Kidney glomerular epithelial cell (primary cell): Measurements from ENCODE around the gene FSTL3.
"Not testable (repeated sequence)": the region's sequence is repeated elsewhere in the genome, so short reads cannot be mapped to it uniquely, and the experiment has no call there.

ENCODE experiments used
- DNase-seq: peaks from one replicate; lab custom pipeline; 2025; lab: John Stamatoyannopoulos, UW

Gene FSTL3

DNA sequence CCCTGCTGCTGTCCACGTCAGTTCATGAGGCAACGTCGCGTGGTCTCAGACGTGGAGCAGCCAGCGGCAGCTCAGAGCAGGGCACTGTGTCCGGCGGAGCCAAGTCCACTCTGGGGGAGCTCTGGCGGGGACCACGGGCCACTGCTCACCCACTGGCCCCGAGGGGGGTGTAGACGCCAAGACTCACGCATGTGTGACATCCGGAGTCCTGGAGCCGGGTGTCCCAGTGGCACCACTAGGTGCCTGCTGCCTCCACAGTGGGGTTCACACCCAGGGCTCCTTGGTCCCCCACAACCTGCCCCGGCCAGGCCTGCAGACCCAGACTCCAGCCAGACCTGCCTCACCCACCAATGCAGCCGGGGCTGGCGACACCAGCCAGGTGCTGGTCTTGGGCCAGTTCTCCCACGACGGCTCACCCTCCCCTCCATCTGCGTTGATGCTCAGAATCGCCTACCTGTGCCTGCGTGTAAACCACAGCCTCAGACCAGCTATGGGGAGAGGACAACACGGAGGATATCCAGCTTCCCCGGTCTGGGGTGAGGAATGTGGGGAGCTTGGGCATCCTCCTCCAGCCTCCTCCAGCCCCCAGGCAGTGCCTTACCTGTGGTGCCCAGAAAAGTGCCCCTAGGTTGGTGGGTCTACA, 6.6 kb downstream of the FSTL3 start:
- no peak for DNase-seq

DNA sequence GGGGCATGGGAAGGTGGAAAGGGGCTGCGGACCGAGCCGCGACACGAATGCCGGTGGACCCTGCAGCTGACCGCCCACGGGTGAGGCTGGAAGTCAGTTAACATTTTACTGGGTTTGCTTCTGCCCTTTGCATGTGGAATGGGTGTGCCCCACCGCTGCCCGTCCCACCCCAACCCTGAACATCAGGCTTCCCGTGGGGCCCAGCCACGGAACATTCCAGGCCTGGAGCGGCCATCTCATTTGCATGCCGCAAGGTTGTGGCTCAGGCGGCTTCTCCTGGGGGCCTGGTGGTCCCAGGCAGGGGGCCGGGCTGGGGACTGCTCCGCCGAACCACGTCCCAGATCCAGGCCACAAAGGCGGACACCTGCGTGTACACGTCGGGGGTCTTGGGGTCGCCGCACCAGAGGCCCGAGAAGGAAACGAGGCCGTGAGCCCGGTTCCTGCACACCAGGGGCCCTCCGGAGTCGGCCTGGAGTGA, 9.3 kb downstream of the FSTL3 start:
- DNase-seq: no peak

DNA sequence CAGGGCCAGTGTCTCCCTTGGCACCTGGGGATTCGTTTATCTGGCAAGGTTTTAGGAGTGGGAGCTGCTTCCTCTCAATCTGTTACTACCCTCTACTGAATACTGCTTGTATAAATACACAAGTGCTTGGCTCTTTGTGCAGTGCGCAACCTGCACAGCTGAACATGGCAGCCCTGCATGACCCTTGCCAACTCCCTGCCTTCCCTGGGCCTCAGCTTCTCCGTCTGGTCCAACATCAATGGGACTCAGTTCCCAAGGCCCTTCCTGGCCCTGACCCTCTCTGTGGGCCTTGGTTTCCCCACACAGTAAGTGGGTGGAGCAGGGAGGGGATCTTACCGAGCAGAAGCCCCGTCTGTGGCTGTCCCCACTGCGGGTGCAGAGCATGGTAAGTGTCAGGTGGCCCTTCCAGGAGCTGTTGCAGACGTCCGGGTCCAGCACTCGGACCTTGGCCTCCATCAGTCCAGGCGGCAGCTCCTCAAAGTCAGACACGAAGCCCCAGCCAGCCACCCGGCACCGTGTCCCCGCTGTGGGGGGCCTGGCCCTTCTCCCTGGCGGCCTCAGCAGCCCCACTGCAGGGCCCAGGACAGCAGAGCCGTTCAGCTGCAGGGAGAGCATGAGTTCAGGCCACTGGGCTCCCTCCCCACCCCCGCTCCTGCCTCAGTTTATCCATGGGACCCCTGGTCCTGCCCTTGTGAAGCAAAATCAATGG, 10.6 kb downstream of the FSTL3 start:
- DNase-seq: no peak

DNA sequence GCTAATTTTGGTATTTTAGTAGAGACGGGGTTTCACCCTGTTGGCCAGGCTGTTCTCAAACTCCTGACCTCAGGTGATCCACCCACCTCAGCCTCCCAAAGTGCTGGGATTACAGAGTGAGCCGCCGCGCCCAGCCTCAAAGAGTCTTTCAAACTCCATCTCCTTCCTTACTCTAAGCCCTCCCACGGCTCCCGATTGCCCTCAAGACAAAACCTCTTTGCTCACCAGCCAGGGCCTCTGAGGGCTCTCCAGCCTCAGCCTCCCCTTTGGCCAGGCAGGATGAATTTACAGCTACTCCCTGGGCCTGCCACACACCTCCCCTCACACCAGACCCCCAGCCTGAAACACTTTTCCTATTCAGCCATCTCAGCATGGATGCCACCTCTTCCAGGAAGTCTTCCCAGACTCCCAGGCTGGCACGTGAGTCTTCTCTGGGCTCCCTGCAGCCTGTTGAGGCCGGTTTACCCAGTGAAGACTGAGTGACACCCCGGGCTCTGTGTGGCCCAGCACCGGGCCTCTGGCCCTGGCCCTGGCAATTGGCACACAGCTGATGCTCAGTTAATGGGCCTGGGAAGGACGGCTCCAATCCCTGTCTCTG, 11.5 kb downstream of the FSTL3 start:
- no peak for DNase-seq

DNA sequence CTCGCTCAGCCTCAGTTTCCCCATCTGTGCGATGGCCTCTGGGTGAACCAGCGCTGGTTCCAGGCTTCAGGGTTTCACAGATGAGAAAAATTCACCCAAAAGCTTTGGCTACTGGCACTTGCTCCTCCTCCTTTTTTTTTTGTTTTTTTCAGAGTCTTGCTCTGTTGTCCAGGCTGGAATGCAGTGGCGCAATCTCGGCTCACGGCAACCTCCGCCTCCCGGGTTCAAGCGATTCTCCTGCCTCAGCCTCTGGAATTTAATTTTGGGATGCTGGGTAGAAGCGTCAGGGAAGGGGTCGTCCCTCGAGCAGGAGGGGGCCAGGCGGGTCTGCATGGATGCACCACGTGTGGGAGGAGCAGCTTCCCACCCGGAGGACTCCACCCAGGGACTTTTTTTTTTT, 12.0 kb downstream of the FSTL3 start:
- DNase-seq: no peak

DNA sequence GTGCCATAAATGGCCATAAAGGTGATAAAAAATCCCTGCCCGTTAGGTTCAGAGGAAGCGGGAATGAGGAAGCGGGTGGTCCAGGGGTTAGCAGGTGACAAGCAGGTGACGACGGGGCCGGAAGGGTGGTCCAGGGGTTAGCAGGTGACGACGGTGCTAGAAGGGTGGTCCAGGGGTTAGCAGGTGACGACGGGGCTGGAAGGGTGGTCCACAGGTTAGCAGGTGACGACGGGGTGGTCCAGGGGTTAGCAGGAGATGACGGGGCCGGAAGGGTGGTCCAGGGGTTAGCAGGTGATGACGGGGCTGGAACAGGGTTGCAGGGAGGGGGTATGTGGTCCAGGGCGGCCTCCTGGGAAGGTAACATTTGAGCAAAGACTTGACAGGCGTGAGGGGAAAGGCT, 12.8 kb downstream of the FSTL3 start:
- DNase-seq: no peak

DNA sequence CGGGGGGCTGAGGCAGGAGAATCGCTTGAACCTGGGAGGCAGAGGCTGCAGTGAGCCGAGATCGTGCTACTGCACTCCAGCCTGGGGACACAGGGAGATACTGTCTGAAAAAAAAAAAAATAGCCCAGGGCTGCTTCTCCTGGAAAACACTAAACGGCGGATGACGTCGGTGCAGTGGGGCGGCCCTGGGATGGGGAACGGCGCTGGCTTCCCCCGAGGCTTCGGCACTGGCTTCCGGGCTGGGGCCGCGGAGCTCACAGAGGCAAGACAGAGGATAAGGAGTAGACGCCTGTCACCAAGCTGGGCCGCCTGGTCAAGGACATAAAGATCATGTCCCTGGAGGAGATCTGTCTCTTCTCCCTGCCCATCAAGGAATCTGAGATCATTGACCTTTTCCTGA, 14.0 kb downstream of the FSTL3 start:
- DNase-seq: no peak

DNA sequence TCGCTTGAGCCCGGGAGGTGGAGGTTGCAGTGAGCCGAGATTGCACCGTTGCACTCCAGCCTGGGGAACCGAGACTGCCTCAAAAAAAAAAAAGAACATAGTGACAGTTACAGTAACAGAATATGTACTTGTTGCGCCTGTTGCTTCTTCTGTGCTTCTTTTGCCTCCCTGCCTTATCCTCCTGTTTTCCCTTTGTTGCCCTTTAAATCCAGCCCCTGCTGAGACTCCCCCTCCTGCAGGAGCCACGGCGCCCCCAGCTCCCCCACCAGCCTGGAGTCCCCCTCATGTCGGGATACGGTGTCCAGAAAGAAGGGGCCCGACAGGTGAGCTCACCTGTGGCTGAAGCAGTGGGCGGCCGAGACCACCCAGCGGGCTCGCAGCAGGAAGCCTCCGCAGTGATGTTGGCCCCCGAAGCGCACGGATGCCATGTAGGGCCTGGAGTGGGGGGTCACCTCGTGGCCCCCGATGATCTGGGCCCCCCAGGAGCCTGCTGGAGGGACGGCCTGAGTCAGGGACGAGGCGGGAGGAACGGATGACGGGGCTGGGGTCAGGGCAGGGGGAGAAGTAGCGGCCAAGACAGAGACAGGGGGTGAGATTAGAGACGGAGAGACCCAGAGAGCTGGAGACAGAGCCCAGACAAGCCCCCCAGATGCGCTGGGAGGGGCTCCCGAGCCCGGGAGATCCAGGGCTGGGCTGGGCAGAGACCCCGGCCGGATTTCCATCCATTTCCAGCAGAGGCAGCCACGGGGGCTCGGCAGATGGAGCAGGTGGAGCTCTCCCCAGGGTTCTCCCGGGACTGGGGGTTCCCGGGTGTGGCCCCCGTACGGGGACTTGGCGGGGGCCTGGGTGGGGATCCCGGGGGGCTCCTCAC, 18.5 kb downstream of the FSTL3 start:
- DNase-seq: no peak

DNA sequence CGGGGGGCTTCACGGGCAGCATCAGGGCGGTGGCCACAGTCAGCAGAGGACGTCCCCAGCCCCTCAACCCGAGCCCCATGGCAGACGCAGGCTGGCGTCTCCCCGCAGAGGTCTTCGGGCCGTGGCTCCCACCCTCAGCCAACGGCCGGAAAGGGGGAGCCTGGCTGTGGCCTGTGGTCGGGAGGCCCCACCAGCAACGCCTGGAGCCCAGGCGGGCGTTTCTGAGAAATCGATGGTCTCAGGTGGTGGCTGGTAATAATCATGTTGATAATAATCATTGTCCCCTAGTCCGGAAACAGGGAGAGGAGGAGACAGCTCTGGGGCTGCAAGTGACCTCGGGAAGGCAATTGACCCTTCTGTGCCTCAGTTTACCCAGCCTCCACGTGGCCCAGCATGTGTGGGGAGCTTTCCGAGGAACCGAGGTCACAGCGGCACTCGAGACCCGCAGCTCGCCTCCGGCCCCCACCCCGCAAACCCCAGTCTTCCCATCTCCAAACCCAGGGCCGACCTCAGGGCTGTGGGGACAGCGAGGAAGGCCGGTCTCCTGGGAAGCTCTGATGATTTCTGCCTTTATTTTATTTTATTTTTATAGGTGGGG, 19.3 kb downstream of the FSTL3 start, which contains the start of gene PRSS57:
Gene PRSS57, minus strand, starts transcription at position 101 of the 598 bp plus-strand sequence. Its CDS starts 22 bp downstream, at position 79.
- DNase-seq: no peak

DNA sequence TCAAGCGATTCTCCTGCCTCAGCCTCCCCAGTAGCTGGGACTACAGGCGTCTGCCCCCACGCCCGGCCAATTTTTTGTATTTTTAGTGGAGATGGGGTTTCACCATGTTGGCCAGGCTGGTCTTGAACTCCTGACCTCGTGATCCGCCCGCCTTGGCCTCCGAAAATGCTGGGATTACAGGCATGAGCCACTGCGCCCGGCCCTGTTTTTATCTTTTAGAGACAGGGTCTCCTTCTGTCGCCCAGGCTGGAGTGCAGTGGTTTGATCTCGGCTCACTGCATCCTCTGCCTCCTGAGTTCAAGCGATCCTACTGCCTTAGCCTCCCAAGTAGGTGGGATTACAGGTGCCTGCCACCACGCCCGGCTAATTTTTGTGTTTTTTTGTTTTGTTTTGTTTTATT, 22.3 kb downstream of the FSTL3 start:
- DNase-seq: not testable (repeated sequence)

DNA sequence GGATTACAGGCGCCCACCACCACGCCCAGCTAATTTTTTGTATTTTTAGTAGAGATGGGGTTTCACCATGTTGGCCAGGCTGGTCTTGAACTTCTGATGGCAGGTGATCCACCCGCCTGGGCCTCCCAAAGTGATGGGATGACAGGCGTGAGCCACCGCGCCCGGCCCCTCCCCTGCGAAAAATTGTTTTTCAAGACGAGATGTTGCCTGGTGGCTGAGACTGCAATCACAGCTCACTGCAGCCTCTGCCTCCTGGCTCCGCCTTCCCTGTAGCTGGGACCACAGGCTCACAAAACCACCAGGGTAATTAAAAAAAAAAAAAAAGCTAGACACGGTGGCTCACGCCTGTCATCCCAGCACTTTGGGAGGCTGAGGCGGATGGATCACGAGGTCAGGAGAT, 23.7 kb downstream of the FSTL3 start:
- not testable (repeated sequence) for DNase-seq

DNA sequence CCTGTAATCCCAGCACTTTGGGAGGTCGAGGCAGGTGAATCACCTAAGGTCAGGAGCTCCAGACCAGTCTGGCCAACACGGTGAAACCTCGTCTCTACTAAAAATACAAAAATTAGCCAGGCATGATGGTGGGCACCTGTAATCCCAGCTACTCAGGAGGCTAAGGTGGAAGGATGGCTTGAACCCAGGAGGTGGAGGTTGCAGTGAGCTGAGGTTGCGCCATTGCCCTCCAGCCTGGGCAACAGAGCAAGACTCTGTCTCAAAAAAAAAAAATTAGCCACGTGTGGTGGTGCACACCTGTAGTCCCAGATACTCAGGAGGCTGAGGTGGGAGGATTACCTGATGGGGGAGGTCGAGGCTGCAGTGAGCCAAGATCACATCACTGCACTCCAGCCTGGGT, 26.7 kb downstream of the FSTL3 start:
- not testable (repeated sequence) for DNase-seq

DNA sequence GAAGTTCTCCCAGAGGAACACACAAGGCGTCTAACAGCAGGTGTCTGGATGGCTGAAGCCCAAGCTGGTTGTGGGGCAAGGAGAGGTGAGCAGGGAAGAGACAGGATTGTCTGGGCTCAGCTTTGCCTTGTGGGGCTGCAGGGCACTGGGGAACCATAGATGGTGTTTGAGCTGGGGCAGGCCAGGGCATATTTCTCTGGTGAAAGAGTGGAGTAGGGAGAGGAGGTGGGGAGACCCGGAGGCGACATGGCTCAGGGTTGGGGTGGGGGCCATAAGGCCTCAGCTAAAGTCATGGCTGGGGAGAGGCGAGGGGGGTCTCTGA, 27.1 kb downstream of the FSTL3 start:
- no peak for DNase-seq

DNA sequence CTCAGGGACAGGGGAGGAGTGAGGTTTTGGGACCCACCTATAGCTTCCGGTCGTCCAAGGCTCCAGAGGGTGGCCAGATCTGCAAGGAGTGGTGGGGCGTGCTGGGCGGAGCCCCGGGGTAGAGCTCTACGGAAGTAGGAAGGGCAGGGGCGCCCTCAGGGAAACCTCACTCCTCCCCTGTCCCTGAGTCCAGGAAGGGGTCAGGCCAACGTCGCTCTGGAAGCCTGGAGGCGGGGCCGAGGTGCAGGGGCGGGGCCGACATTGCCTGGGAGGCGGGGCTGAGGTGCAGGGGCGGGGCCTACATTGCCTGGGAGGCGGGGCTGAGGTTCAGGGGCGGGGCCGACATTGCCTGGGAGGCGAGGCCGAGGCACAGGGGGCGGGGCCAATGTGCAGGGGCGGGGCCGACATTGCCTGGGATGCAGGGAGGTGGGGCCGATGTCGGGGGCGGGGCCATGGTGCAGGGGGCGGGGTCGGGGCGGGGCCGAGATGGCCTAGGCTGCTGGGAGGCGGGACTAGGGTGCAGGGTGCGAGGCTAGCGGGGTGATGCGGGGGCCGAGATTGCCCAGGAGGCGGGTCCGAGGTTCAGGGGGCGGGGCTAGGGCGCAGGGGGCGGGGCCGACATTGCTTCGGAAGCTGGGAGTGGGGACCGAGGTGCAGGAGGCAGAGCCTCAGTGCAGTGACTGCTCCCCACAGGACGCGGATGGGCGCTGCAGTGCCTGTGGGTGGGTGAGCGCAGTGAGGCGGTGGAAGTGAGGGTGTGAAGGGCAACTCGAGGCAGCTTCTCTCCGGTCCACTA, 27.7 kb downstream of the FSTL3 start:
- DNase-seq: no peak

DNA sequence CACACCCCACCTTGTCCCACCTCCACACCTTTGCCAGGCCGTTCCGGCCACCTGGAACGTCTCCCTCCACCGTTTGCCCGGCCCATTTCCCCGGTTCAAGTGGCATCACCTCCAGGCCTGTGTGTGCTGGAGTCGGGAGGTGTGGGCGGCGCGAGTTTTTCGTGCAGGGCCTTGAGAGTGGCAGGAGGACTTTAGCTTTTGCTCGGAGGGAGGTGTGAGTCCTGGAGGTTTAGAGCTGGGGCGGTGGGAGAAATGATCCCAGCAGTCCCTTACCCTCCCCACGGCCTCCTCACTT, 28.2 kb downstream of the FSTL3 start:
- DNase-seq: no peak

DNA sequence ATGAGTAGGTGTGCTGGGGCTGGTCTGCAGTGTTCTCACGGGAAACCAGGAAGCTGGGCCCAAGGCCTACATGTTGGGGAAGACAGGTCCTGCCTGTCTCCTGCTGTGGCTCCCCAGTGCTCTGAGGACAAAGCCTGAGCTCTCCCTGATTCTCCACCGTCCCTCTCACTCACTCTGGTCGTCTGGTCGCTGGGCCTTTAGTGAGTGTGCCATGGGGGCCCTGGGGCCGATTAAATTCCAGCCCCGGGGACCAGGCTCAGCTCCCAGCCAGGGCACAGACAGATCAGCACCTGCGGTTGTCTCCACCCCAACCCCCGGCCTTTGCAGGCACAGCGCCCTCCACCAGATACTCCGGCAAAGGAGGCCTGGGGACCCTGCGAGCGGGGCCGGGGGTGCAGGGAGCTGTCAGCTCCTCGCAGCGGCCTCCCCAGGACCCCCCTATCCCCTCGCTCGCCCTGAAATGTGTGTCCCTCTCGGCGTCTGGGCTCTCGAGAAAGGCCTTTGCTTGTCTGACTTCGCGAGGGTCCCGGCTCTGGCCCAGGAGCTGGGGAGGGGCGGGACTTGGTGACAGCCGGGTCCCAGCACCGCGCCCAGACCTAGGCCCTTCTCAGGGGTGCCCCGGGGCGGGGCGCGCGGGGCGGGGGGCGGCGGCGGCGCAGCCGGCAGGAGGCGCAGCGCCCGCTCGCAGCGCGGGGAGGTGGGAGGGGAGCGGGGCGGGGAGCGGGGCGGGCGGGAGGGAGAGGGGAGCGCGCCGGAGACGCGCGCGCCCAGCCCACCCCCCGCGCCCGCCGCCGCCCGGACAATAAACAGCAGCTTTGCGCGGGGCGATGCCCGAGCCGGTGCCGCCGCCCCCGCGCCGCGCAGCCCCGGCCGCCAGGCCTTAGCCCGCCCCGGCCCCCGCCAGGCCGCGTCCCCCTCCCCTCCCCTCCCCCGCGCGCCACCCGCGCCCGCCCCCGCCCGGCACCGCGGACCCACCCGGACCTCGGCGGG, 32.3 kb downstream of the FSTL3 start, which contains the start of gene PALM:
Gene PALM, plus strand, starts transcription at position 782 of the 990 bp plus-strand sequence. CDS start 212 bp downstream, outside the sequence.
- no peak for DNase-seq

DNA sequence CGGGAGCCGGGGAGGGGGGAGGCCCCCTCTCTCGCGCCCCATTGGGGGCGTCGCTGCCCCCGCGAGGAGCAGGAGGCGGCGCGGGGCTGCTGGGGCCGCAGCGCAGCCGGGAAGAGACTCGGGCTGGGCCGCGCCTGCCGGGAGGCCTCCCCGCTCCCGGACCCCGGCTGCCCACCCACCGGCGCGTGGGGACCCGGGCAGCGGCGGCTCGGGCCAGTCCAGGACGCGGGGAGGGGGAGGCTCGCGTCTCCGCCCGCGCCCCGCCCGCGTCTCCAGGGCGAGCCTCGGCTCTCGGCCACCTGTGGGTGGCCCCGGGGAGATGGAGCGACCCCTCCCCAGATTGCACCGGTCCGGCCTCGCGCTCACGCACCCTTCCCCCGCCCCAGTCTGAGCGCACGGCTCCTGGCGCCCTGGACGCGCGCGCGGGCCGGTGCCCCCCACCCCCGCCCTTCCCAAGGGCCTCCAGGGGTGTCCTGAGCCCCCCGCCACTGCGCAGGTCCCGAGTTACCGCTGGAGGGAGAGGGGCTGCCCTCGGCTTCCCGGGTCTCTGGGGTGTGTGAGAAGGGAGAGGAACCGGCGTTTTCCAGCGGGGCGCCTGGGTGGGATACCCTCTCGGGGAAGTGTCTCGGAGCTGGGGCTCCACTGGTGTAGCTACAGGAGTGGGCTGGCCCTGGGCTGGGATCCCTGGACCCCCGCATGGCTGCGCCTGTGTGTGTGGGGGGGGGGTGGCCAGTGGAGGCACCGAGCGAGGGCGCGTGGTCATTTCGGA, 33.2 kb downstream of the FSTL3 start:
- no peak for DNase-seq

DNA sequence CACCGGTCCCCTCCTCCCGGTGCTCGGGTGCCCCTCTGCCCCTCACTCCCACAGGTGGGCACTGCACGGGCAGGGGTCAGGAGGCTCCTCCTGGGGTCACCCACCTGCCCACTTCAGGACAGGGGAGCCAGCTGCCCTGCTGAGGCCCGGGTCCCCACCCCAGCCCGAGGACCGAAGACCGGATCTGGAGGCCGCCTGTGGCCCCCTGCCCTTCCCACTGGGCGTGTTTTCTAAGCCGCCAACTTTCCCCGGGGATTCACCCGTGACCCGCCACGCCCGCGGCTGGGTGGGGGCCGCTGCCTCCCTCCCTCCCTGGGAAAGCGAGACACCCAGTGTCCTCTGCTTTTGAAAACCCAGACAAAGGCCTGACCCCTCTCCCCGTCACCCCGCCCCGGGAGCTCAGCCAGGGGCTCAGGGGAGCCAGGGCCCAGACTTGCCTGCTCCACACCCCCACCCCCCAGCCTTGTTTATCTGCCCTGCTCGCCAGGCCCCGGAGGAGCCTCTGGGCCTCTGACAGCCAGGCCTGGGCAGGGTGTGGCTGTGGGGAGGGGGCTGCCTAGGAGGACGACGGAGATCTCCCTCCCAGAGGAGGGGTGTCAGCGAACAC, 33.9 kb downstream of the FSTL3 start:
- DNase-seq: no peak

DNA sequence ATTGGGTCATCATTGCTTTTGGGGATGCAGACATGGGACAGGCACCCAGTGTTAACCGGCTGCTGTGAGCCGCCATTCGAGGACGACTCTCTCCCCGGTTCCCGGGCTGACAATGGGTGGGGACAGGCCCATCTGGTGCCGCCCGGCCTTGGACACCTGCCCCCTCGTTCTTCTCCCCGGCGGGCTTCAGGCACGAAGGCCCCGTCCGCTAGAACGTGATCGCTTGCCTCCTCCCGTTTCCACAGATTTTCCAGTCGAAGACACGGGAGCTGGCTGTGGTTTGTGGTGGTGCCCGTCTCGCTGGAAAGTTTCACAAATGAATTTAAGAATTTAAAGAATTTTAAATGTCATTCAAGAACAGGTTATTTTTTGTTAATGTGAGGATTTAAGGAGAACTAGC, 34.6 kb downstream of the FSTL3 start:
- DNase-seq: no peak
